ENCODE measurements around the gene GLI2.

Gene GLI2

DNA sequence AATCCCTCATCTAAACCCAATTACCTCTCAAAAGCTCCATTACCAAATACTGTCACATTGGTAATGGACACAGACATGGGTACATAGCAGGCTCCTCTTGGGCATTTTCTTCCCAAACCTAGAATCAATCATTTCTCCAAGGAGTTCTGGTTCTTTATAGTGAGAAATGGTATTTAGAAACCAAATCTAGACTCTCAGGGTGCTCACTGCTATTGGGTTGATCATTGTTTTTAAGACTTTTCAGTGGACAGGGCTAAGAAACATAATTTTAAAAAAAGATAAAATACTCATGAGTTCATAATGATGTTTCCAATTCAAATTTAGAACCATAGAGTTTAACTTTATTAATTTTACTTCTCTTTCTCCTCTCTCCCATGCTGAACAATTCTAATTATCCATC lies 9.4 kb upstream of the GLI2 start:
- no peak overlapping the region for H2BK15ac ChIP-seq (ENCODE audit: low read length)
- H3K18ac ChIP-seq (ENCODE audit: low read length) = no peak overlapping the region
- no peak overlapping the region for H3K4ac ChIP-seq (ENCODE audit: low read length)
- no peak overlapping the region for H3K23ac ChIP-seq (ENCODE audit: low read depth, low read length, poor library complexity)
- H4K8ac ChIP-seq (ENCODE audit: low read depth, low read length) = no peak overlapping the region
- peaks cover 12 to 14% of the 10 kb centered on the region in 2 donors for H3K4me1 ChIP-seq (ENCODE audit: control insufficient read depth in 2 of 2, insufficient read depth in 1 of 2, low read depth in 1 of 2, low read length in 2 of 2)
- no peak overlapping the region for H2BK12ac ChIP-seq (ENCODE audit: low read length)
- no peak overlapping the region for H3K27ac ChIP-seq (replicated peaks; ENCODE audit: low read length)
- peaks cover 9 to 13% of the 10 kb centered on the region in 2 donors for H3K9me3 ChIP-seq (replicated peaks in 1 of 2; ENCODE audit: control insufficient read depth in 2 of 2, insufficient read depth in 1 of 2, low read depth in 1 of 2, low read length in 2 of 2)
- DNase-seq (ENCODE audit: low spot score) = no peak
- no peak overlapping the region for H3K14ac ChIP-seq (ENCODE audit: low read length)
- no peak overlapping the region for H2BK120ac ChIP-seq (ENCODE audit: low read depth, low read length)
- H2AK5ac ChIP-seq (ENCODE audit: low read depth, low read length) = no peak overlapping the region
- no peaks in the 10 kb centered on the region for H3K27me3 ChIP-seq (ENCODE audit: control insufficient read depth in 3 of 3, insufficient read depth in 3 of 3, low read depth in 1 of 3, low read length in 3 of 3)
- H3K4me2 ChIP-seq (ENCODE audit: insufficient read depth, low read length, poor library complexity, severe bottlenecking) = no peak overlapping the region
- no peaks in the 10 kb centered on the region for H3K79me1 ChIP-seq (ENCODE audit: low read depth, low read length)
- H2BK5ac ChIP-seq (ENCODE audit: low read length) = no peak overlapping the region
- no peaks in the 10 kb centered on the region for H3K36me3 ChIP-seq (replicated peaks in 1 of 2; ENCODE audit: control insufficient read depth in 2 of 2, insufficient read depth in 2 of 2, low read length in 2 of 2)
- H3K4me3 ChIP-seq (ENCODE audit: low read length in 2 of 2) = no peak overlapping the region
- H4K91ac ChIP-seq (ENCODE audit: low read depth, low read length, poor library complexity) = no peak overlapping the region
- H2AFZ ChIP-seq (ENCODE audit: low read length) = no peak overlapping the region
- H3K9ac ChIP-seq (ENCODE audit: low read depth, low read length, poor library complexity) = no peak overlapping the region

DNA sequence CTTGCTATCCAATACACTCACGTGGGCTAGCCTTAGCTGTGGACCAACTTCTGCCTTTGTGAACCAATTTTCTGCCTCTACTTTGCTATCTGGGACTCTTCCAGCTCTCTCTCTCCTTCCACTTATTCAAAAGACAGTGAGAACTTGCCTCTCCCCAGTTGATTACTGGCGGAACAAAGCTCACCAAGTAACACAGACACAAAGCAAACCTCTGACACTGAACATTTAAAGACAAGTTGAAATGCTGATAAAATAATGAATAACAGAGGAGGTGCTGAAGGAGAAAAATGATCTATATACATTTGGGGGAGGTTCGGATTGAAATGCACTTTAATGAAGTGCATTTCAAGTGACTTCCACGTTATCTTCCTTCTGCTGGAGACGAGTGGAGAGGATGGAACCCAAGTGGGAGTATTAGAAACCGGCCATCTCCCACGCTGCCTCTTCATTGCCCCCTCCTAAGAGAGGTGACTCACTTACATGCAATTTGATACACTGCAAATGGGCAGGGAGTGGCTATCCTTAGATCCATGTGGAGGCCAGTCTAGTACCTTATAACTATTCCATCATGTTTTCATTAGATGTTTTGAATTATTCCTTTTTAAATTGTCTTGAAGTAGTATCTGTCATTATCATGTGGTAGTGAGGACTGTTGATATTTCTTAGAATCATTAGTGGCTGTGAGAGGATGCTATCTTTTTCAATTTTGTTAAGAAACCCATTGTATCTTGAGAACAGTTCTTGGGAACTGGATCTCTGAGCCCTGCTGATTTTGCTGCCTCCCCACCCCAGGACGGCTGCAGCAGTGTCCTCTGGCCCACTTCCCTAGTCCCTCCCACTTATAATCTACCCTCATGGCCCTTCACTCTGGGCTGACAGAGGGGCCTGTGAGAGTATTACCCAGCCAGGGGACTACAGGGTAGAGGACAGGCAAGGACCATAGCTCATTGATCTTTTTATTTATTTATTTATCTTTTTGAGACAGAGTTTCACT lies 6.0 kb upstream of the GLI2 start:
- Histone ChIP-seq H3K14ac (ENCODE audit: low read length) (no peak overlapping the region), H3K23ac (ENCODE audit: low read depth, low read length, poor library complexity) (no peak overlapping the region), H3K4me2 (ENCODE audit: insufficient read depth, low read length, poor library complexity, severe bottlenecking) (no peak overlapping the region), H4K91ac (ENCODE audit: low read depth, low read length, poor library complexity) (no peak overlapping the region), H3K9ac (ENCODE audit: low read depth, low read length, poor library complexity) (no peak overlapping the region), H3K27me3 (ENCODE audit: control insufficient read depth in 3 of 3, insufficient read depth in 3 of 3, low read depth in 1 of 3, low read length in 3 of 3) (no peaks in the 10 kb centered on the region), H3K79me1 (ENCODE audit: low read depth, low read length) (no peaks in the 10 kb centered on the region), H2BK15ac (ENCODE audit: low read length) (no peak overlapping the region), H2BK12ac (ENCODE audit: low read length) (no peak overlapping the region), H2BK120ac (ENCODE audit: low read depth, low read length) (no peak overlapping the region), H3K9me3 (replicated peaks in 1 of 2; ENCODE audit: control insufficient read depth in 2 of 2, insufficient read depth in 1 of 2, low read depth in 1 of 2, low read length in 2 of 2) (peaks cover 6 to 13% of the 10 kb centered on the region in 2 donors), H2AFZ (ENCODE audit: low read length) (no peak overlapping the region), H3K4me3 (ENCODE audit: low read length in 2 of 2) (no peak overlapping the region), H3K4me1 (ENCODE audit: control insufficient read depth in 2 of 2, insufficient read depth in 1 of 2, low read depth in 1 of 2, low read length in 2 of 2) (peaks cover under 1 to 3% of the 10 kb centered on the region in 2 donors), H2AK5ac (ENCODE audit: low read depth, low read length) (no peak overlapping the region), H3K36me3 (replicated peaks in 1 of 2; ENCODE audit: control insufficient read depth in 2 of 2, insufficient read depth in 2 of 2, low read length in 2 of 2) (peaks cover 7 to 25% of the 10 kb centered on the region in 2 donors), H2BK5ac (ENCODE audit: low read length) (no peak overlapping the region), H3K4ac (ENCODE audit: low read length) (no peak overlapping the region), H3K18ac (ENCODE audit: low read length) (no peak overlapping the region), H3K27ac (replicated peaks; ENCODE audit: low read length) (no peak overlapping the region), H4K8ac (ENCODE audit: low read depth, low read length) (no peak overlapping the region)
- DNase-seq (ENCODE audit: low spot score) = no peak
- WGBS, 2 donors (ENCODE audit: extremely low coverage in 2 of 2, insufficient read length in 2 of 2, insufficient replicate concordance in 1 of 2) = no CpG with 5 or more reads among the region's 8 CpGs

DNA sequence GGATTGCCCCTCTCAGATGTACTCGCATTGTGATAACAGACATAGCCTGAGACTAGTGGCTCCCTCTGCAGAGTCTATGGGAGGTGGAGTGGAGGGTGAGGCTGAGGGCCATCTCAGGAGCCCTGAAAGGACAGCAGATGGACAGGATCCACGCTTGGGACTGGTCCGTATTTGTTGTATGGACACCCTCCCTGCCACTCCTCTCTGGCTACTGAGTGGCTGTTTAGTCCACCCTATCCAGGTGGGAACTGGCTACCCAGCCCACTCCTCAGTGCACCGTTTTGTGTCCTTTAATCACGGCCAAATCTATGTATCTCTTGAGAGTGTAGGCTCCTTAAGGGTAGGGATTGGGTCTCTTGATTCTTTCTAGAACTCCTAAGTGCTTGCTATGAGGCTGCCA lies 4.5 kb upstream of the GLI2 start:
- Histone ChIP-seq H3K14ac (ENCODE audit: low read length) (no peak overlapping the region), H3K9me3 (replicated peaks in 1 of 2; ENCODE audit: control insufficient read depth in 2 of 2, insufficient read depth in 1 of 2, low read depth in 1 of 2, low read length in 2 of 2) (peaks cover under 1 to 4% of the 10 kb centered on the region in 2 donors), H3K4me1 (ENCODE audit: control insufficient read depth in 2 of 2, insufficient read depth in 1 of 2, low read depth in 1 of 2, low read length in 2 of 2) (peaks cover 2 to 6% of the 10 kb centered on the region in 2 donors), H2AFZ (ENCODE audit: low read length) (no peak overlapping the region), H2BK12ac (ENCODE audit: low read length) (no peak overlapping the region), H2BK5ac (ENCODE audit: low read length) (peak overlapping the region; percentile 33), H3K27me3 (ENCODE audit: control insufficient read depth in 3 of 3, insufficient read depth in 3 of 3, low read depth in 1 of 3, low read length in 3 of 3) (no peaks in the 10 kb centered on the region), H3K23ac (ENCODE audit: low read depth, low read length, poor library complexity) (no peak overlapping the region), H3K4me3 (ENCODE audit: low read length in 2 of 2) (no peak overlapping the region), H3K36me3 (replicated peaks in 1 of 2; ENCODE audit: control insufficient read depth in 2 of 2, insufficient read depth in 2 of 2, low read length in 2 of 2) (peaks cover 7 to 25% of the 10 kb centered on the region in 2 donors), H3K27ac (replicated peaks; ENCODE audit: low read length) (no peak overlapping the region), H3K4me2 (ENCODE audit: insufficient read depth, low read length, poor library complexity, severe bottlenecking) (no peak overlapping the region), H2BK15ac (ENCODE audit: low read length) (no peak overlapping the region), H4K91ac (ENCODE audit: low read depth, low read length, poor library complexity) (no peak overlapping the region), H3K9ac (ENCODE audit: low read depth, low read length, poor library complexity) (no peak overlapping the region), H3K4ac (ENCODE audit: low read length) (no peak overlapping the region), H4K8ac (ENCODE audit: low read depth, low read length) (no peak overlapping the region), H2BK120ac (ENCODE audit: low read depth, low read length) (no peak overlapping the region), H3K18ac (ENCODE audit: low read length) (no peak overlapping the region), H2AK5ac (ENCODE audit: low read depth, low read length) (no peak overlapping the region), H3K79me1 (ENCODE audit: low read depth, low read length) (no peaks in the 10 kb centered on the region)
- no CpG with 5 or more reads among the region's 5 CpGs for WGBS, 2 donors (ENCODE audit: extremely low coverage in 2 of 2, insufficient read length in 2 of 2, insufficient replicate concordance in 1 of 2)
- DNase-seq (ENCODE audit: low spot score) = no peak

DNA sequence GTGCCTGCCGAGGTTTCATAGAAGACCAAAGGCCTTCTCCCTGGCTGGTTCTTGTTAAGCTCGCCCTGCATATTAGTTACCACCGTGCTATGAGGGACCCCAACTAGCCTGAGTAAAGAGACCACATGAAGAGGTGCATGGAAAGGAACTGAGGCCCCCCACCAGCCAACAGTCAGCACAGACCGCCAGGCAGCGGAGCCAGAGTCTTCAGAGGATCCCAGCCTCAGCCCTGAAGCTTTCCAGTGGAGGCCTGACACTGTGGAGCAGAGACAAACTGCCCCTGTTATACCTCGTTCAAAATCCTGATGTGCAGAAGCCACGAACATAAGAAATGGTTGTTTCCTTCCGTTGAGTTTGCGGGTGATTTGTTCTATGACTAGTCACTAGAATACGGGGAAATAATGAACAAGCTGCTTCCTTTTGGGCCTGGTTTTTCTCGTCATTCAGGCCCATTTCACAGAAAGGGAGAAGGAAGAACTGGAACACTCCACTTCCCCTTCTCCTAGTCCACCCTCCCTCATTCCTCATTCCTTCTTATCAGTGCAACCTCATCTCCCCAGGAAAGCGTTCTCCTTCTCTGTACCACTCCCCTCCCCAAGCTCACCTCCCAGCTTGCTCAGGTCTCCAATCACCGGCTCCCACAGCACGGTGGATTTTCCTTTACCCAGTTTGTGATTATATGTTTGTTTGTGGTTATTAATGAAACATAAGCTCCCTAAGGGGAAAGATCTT lies 3.0 kb upstream of the GLI2 start:
- Histone ChIP-seq H3K14ac (ENCODE audit: low read length) (no peak overlapping the region), H3K4me2 (ENCODE audit: insufficient read depth, low read length, poor library complexity, severe bottlenecking) (no peak overlapping the region), H3K79me1 (ENCODE audit: low read depth, low read length) (peaks cover 3% of the 10 kb centered on the region), H4K91ac (ENCODE audit: low read depth, low read length, poor library complexity) (peak overlapping the region; percentile 24), H3K4me3 (ENCODE audit: low read length in 2 of 2) (no peak overlapping the region), H2BK12ac (ENCODE audit: low read length) (no peak overlapping the region), H2AFZ (ENCODE audit: low read length) (no peak overlapping the region), H3K4ac (ENCODE audit: low read length) (no peak overlapping the region), H3K27me3 (ENCODE audit: control insufficient read depth in 3 of 3, insufficient read depth in 3 of 3, low read depth in 1 of 3, low read length in 3 of 3) (no peaks in the 10 kb centered on the region), H2BK120ac (ENCODE audit: low read depth, low read length) (no peak overlapping the region), H3K9ac (ENCODE audit: low read depth, low read length, poor library complexity) (no peak overlapping the region), H3K4me1 (ENCODE audit: control insufficient read depth in 2 of 2, insufficient read depth in 1 of 2, low read depth in 1 of 2, low read length in 2 of 2) (peaks cover 2 to 6% of the 10 kb centered on the region in 2 donors), H2BK15ac (ENCODE audit: low read length) (no peak overlapping the region), H4K8ac (ENCODE audit: low read depth, low read length) (no peak overlapping the region), H3K27ac (replicated peaks; ENCODE audit: low read length) (no peak overlapping the region), H3K36me3 (replicated peaks in 1 of 2; ENCODE audit: control insufficient read depth in 2 of 2, insufficient read depth in 2 of 2, low read length in 2 of 2) (peaks cover 7 to 25% of the 10 kb centered on the region in 2 donors), H3K18ac (ENCODE audit: low read length) (peak overlapping the region; percentile 35), H2BK5ac (ENCODE audit: low read length) (no peak overlapping the region), H2AK5ac (ENCODE audit: low read depth, low read length) (no peak overlapping the region), H3K9me3 (replicated peaks in 1 of 2; ENCODE audit: control insufficient read depth in 2 of 2, insufficient read depth in 1 of 2, low read depth in 1 of 2, low read length in 2 of 2) (no peaks in the 10 kb centered on the region), H3K23ac (ENCODE audit: low read depth, low read length, poor library complexity) (no peak overlapping the region)
- no CpG with 5 or more reads among the region's 14 CpGs for WGBS, 2 donors (ENCODE audit: extremely low coverage in 2 of 2, insufficient read length in 2 of 2, insufficient replicate concordance in 1 of 2)
- no peak for DNase-seq (ENCODE audit: low spot score)

All from neuronal stem cell (in vitro differentiated cells).